Tibial nerve (tissue), 4 donors: ENCODE measurements around the gene CCDC92.

Experiments
- CTCF ChIP-seq, 5 experiments: fragments of 200-600 bp in 3 of 5; fragments of 450-650 bp in 2 of 5; sonication (generic) in 3 of 5; IDR thresholded peaks; one replicate each; pipeline ENCODE4 v1.5.1; 2016 to 2019; ENCODE audit warnings: antibody characterized with exemption in 5 of 5, mild to moderate bottlenecking in 3 of 5, moderate library complexity in 2 of 5
- EP300 ChIP-seq, 2 donors: sonication (generic); formaldehyde crosslinking; IDR thresholded peaks; one replicate each; pipeline ENCODE4 v1.6.1; 2017; ENCODE audit warnings: antibody characterized with exemption in 2 of 2, mild to moderate bottlenecking in 1 of 2
- POLR2A ChIP-seq, 2 donors: fragments of 450-650 bp; IDR thresholded peaks; one replicate each; pipeline ENCODE4 v1.6.1; 2017; ENCODE audit warnings: antibody characterized with exemption in 2 of 2, mild to moderate bottlenecking in 2 of 2, moderate library complexity in 2 of 2

GRCh38 chr12:123934829-123935228 lies 37.8 kb downstream of the CCDC92 start:
- no peak for TF ChIP-seq EP300 (IDR thresholded peaks at IDR 0.05)
- TF ChIP-seq POLR2A (IDR thresholded peaks at IDR 0.05) = no peak
- TF ChIP-seq CTCF (IDR thresholded peaks at IDR 0.05) = no peak
